HL-60/S4 (cell line): ENCODE measurements around the gene EIF5A2.
"Not testable (repeated sequence)": the region's sequence is repeated elsewhere in the genome, so short reads cannot be mapped to it uniquely, and the experiment has no call there.

Experiments used
- in situ Hi-C: fragments of 300-500 bp; cut with MboI; formaldehyde crosslinking; loops from 2 replicates; pipeline ENCODE4 v1.14.3; 2022; ENCODE audit warnings: low sequenced_read_pairs

The EIF5A2 gene

DNA sequence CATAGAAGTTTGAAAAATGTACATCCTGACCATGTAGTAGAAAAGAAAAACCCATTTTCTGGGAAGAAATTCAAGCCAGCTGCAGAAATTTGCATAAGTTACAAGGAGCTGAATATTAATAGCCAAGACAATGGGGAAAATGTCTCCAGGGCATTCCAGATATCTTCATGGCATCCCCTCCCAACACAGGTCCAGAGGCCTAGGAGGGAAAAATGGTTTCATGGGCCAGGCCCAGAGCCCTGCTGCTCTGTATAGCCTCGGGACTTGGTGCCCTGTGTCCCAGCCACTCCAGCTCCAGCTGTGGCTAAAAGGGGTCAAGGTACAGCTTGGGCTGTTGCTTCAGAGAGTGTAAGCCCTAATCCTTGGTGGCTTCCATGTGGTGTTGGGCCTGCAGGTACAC, 11.2 kb downstream of the EIF5A2 start:
- in situ Hi-C loops: not testable (repeated sequence)

DNA sequence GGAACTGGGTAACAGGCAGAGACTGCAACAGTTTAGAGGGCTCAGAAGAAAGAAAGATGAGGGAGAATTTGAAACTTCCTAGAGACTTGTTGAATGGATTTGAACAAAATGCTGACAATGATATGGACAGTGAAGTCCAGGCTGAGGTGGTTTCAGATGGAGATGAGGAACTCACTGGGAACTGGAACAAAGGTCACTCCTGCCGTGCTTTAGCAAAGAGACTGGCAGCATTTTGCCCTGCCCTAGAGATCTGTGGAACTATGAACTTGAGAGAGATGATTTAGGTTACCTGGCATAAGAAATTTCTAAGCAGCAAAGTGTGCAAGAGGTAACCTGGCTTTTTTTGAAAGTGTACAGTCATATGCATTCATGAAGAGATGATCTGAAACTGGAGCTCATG, 11.7 kb downstream of the EIF5A2 start:
- in situ Hi-C loops: no loop called here

DNA sequence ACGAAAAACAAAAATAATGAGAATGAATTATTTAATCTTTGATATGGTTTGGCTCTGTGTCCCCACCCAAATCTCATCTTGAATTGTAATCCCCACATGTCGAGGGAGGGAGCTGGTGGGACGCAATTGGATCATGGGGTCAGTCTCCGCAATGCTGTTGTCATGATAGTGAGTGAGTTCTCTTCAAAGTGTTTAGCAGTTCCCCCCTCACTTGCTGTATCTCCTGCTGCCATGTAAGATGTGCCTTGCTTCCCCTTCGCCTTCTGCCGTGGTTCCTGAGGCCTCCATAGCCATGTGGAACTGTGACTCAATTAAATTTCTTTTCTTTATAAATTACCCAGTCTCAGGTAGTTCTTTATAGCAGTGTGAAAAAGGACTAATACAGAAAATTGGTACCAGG, 12.1 kb downstream of the EIF5A2 start:
- in situ Hi-C loops: not testable (repeated sequence)

DNA sequence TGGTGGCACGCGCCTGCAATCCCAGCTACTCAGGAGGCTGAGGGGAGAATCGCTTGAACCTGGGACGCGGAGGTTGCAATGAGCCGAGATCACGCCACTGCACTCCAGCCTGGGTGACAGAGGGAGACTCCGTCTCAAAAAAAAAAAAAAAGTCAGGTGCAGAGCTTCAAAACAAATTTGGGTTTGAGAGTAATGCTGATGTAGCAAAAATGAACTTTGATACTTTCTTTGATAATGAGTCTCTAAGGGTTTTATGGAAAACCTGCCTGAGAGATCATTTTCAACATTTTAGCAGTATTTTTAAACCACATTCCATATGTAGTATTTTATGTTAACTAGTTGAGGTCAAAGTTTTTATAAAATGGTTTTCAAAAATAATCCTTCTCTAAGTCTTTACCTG, 14.5 kb downstream of the EIF5A2 start:
- in situ Hi-C loops: no loop called here

DNA sequence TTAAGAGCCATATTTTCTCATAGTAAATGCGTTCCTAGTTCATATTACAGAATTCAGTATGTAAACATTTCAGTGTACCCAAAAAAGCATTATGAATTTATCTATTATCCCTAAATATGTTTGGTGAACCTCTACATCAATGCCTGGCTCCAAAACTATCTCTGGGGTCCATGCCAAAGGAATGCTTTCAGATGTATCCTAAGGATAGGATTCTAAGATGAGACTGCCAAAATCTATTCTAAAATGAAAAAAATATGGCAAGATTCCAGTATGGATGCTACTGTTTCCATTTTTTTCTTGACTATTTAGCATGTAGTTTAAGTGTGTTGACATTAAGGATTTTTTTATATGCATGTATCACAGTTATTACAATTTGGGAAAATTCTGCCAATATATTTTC, 18.8 kb downstream of the EIF5A2 start:
- in situ Hi-C loops: no loop called here

DNA sequence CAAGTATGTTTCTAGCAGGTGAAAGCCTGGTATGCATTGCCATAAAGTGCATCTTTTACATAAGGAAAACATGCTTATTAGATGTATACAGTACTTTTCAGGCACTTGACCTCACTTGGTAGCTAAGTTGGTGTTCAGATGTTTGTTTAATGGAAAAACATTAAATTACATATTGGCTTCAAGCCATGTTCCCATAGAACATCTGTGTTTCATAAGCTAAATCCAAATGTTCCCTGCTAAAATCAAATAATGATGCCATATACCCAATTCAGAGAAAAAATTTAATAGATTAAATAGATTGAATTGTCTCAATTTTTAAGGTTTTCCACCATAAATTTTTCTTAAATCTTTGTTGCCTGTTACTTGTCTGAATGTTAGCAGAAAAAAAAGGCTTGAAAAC, 19.3 kb downstream of the EIF5A2 start:
- in situ Hi-C loops: no loop called here

DNA sequence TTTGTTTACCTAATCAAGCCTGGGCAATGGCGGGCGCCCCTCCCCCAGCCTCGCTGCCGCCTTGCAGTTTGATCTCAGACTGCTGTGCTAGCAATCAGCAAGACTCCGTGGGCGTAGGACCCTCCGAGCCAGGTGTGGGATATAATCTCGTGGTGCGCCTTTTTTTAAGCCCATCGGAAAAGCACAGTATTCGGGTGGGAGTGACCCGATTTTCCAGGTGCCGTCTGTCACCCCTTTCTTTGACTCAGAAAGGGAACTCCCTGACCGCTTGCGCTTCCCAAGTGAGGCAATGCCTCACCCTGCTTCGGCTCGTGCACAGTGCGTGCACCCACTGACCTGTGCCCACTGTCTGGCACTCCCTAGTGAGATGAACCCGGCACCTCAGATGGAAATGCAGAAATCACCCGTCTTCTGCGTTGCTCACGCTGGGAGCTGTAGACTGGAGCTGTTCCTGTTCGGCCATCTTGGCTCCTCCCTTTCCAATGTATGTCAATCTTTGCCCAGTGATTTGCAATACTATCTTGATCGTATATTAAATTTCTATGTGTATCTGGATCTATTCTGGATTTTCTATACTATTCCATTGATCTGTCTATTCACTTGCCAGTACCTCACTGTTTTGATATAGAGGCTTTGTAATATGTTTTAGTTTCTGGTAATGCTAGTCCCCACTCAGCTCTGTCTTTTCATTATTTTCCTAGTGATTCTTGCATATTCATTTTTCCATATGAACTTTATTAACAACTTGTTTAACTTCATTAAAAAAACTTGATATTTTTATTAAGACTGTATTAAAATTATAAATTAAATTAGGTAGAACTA, 24.1 kb downstream of the EIF5A2 start:
- in situ Hi-C loops: not testable (repeated sequence)

DNA sequence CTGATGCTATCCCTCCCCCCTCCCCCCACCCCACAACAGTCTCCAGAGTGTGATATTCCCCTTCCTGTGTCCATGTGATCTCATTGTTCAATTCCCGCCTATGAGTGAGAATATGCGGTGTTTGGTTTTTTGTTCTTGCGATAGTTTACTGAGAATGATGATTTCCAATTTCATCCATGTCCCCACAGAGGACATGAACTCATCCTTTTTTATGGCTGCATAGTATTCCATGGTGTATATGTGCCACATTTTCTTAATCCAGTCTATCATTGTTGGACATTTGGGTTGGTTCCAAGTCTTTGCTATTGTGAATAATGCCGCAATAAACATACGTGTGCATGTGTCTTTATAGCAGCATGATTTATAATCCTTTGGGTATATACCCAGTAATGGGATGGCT, 29.7 kb downstream of the EIF5A2 start:
- in situ Hi-C loops: not testable (repeated sequence)

DNA sequence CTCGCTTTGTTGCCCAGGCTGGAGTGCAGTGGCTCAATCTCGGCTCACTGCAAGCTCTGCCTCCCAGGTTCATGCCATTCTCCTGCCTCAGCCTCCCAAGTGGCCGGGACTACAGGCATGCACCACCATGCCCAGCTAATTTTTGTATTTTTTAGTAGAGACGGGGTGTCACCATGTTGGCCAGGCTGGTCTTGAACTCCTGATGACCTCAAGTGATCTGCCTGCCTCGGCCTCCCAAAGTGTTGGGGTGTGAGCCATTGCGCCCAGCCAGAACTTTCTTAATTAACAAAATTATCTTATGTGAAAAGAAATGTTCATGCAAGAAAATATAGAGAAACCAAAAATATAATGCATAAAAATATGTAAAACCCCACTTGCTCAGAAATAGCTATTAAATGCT, 31.1 kb downstream of the EIF5A2 start:
- in situ Hi-C loops: not testable (repeated sequence)

DNA sequence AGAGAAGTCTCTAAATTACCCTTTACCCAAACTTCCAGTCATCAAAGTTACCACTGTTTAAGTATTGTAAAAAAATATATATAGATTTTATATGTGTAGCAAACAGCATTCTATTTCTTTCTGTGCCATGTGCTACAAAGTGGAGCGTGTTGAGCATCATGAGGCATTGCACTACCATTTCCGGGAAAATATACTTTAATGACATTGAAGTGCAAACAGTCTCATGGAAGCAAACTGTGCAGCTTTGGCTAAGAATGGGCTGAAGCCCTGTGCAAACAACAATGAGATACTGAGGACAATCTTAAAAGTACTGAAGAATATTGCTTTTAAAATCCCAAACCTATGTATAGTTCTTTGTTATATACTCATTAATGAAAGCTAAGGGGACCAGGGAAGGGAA, 31.9 kb downstream of the EIF5A2 start:
- in situ Hi-C loops: no loop called here

DNA sequence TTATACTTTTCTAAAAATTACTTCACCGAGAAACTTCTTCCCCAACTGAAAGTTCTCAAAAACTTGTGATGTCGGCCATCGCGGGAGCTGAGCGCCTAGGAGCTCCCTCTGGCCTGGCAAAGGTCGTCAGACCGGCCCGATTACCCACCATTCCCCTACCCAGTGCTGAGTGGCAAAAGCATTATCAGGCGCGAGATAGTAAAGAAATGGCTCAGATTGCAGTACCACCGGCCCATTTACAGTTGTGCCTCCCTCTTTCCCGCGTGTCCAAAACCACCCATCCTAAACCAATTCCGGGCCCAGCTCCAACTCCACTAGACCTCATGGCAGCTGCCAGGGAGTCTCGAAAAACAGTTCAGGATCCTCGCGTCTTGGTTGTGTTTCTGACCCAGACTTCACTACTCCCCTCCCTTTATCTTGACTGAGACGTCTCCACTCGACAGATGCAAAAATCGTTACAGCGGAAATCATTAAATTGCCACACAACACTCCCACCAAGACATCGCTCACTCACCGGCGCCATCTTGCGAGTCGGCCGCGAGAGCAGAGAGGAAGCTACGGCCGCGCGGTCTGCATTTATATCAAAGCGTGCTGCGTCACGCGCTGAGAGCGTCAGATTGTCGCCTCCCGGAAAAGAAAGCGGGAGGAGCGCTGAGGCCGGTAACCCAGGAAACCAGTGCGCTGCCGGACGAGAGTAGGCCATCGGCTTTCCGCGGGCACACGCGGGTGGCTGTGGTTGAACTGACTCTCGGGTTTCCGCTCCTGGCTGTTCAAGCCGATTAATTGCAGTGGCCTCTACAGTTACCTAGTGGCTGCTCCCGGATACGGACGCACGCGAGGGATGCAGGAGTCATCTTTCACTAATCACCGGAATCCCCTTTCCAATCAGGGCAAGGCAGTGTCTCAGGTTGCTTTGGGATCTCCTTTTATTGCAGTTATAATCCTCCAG, 38.5 kb downstream of the EIF5A2 start, which contains the start of gene RPL22L1:
Gene RPL22L1 (minus strand): TSS at position 551 of the 949 bp plus-strand sequence. CDS start 28 bp downstream, at position 523.
- in situ Hi-C loops: no loop called here

DNA sequence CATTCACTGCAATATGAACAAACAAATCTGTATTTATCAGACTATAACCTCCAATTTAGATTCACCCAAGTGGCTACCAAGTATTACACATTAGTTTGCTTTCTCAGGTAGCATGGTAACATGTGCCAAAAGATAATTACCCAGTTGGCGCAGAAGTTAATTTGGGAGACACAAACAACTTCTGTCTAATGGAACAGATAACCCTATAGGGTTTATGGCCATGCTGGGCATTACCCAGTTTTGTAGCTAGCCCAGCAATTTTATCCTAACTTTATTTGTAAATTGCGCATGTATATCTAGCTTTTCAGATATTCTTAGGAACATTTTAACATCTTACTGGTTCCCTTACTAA, 39.2 kb downstream of the EIF5A2 start:
- in situ Hi-C loops: no loop called here

DNA sequence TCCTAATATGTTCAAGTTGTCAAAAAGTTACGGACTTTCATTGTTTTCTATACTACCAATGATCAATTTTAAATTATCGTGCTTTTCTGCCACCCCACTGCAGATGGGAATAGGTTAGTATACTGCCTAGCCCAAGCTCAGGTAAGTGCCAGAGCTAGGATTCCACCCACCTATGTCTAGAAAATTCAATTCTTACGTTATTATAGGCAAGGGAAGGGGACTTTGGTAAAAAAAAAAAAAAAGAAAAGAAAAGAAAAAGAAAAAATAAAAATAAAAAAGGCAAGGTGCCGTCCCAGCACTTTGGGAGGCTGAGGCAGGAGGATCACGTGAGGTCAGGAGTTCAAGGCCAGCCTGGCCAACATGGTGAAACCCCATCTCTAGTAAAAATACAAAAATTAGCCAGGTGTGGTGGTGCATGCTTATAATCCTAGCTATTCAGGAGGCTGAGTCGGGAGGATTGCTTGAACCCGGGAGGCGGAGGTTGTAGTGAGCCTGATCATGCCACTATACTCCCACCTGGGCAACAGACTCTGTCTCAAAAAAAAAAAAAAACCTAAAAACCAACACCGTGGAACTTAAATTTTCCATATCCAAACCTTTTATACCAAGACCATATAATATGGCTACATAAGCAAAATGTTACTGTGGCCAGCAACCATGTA, 39.7 kb downstream of the EIF5A2 start:
- in situ Hi-C loops: no loop called here

DNA sequence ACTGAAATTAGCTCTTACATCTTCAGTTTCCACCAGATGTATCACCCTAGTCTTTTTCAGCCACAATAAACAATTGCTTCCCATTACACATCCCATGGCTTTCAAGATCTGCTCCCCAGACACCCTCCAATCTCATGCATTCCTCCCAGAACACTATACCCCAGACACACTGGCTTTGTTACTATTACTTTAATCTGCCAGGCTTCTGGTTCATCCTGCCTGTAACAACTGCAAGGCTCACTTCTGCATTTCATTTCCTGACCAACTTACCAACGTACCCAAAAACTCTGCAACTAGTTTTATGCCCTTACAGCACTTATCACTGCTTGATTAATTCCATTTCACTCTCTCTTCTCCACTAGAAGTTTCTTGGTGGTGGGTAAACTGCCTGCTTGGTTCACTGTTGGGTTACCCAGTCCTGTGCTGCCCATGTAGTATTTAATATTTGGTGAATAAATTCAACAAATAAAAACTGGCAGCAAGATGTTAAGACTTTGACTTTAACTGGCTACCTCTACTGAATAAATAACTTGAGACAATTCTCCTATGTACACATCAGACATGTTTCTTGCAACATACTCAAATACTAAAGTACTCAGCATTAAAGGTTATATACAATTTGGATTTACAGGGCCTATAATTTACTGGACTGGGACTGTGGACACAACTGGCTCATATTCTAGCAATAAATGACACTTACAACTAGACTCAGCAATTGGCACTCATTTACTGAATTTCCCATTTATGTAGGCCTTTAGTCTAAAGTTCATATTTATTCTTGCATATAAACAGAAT, 41.1 kb downstream of the EIF5A2 start:
- in situ Hi-C loops: no loop called here

DNA sequence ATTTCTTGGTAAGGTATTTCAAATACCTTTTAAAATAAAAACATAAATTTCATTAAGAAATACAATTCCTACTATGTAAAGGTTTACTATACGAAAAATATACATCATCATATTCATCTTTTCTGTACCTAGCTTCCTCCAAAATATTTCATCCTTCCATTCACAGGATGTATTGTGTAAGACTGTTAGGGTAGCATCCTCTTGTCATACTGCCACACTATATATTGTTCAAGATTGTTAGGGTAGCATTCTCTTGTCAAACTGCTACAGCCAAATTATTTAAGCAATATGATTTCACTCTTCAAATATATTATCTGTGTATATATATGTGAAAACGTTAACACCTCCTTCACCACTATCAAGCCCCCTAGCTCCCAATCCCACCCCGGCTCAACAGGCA, 41.9 kb downstream of the EIF5A2 start:
- in situ Hi-C loops: no loop called here

DNA sequence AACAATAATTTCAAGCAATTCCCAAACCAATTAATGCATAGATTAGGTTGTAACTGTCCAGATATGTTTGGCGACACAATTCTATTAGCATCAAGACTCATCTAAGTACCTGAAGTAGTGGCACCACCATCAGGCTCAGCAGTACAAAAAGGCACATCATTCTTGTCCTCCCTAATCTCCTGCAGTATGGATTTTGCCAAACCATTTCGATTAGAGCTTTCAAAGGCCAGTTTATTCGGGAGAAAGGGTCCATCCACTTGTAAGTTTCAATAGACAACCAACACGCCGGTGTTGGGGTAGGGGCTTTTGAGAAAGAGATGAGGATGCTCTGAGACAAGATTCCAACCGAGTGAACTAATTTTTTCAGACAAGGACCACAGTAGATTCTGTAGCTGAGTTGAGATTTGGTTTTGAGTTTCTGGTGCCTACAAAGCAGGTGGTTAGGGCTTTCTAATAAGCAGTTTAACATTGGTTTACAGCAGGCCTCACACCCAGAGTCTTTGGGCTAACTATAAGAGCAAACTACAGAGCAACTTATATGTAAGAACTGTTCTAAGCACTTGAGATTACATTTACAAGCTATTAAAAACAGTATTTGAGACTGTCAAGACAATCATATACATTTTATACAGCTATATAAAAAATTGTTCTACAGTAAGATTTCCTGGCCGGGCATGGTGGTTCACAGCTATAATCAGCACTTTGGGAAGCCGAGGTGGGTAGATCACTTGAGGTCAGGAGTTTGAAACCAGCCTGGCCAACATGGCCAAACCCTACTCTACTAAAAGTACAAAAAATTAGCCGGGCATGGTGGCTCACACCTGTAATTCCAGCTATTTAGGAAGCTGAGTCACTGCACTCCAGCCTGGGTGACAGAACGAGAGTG, 43.0 kb downstream of the EIF5A2 start:
- in situ Hi-C loops: no loop called here

DNA sequence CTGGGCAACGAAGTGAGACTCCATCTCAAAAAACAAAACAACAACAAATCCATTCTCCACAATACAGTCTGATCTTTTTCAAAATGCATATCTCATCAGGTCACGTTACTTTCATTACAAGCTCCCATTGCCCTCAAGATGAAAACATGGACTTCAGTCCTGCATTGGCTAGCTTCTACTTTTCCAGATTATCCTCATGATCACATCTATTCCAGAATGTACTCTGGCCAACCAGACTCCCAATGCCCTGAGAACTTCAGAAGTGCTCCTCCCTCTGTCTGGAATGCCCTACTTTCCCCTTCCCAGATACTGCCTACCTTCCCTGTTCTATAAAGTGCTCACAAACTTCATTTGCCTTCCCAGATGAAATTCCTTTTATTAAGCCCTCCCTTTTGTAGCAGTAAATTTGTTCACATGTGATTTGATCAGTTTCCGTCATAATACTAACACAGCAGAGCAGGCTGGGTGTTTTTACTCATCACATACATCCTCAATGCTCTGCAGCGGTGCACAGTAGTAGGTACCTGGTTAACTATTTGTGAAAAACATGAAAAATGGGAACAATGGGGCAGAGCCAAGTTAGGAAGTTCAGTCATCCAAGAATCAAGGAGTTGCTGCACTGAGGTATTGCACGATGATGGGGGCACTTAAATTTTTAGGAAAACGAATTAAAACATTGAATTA, 43.8 kb downstream of the EIF5A2 start:
- in situ Hi-C loops: no loop called here

DNA sequence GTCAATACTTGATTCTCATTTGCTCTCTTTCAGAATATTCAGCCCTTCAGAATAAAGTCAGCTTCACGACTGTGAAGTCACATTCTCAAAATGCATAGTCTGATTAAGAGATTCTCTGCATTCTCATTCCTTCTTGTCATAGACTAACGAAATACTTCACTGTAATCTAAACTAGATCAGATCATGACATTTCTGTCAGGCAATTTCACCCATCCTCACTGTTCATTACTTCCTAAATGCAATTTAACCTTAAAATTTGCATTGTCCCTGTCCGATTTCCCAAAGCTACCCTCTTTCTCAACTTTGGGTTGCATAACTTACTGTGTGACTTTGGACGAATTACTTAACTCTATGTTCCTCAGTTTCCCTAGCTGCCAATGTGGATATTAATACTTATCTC, 44.6 kb downstream of the EIF5A2 start:
- in situ Hi-C loops: no loop called here
